ENCODE measurements around the gene FAIM2.

- no peak for TF ChIP-seq CTCF (IDR thresholded peaks at IDR 0.05)
- no peak for TF ChIP-seq ZFX (IDR thresholded peaks at IDR 0.05; ENCODE audit: borderline replicate concordance)
These were observed 28.5 kb downstream of the FAIM2 start for GRCh38 chr12:49875115-49875720.
